ENCODE data around the gene NOP14.

DNA sequence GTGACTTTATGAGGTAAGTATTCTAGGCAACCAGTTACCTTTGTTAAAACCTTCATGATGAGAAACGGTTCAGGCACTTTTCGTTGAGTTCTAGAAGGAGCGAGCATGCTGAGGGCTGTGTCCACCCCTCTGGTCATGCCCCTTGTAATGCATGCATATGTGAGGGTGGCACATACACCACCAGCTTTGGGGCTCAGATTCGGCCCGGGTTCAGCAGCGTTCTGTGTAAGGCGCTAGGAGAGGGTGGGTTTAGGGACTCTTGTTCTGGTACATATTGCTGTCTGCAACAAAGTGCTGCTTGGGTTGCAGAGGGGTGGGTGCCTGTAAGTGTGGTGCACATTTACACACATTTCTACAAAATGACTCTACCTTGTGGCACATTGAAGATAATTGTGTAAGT is 54.5 kb downstream of the NOP14 start:
- TF ChIP-seq EP300 (IDR thresholded peaks at IDR 0.05; ENCODE audit: borderline replicate concordance in 1 of 2, low read depth in 1 of 2, low read length in 1 of 2) (no peak), FOXJ3 (CRISPR knock-in tag; IDR thresholded peaks at IDR 0.05) (no peak), POLR2AphosphoS5 (IDR thresholded peaks at IDR 0.05; ENCODE audit: low read depth, low read length) (no peak), GATA2 (CRISPR knock-in tag; IDR thresholded peaks at IDR 0.05) (no peak), SMC3 (IDR thresholded peaks at IDR 0.05; ENCODE audit: low read depth, low read length) (no peak), SIN3A (IDR thresholded peaks at IDR 0.05; ENCODE audit: borderline replicate concordance, low read depth, low read length) (no peak), TAF1 (IDR thresholded peaks at IDR 0.05; ENCODE audit: borderline replicate concordance, low read depth, low read length) (no peak), TEAD4 (IDR thresholded peaks at IDR 0.05; ENCODE audit: borderline replicate concordance, insufficient read depth) (no peak)
- TF ChIP-seq, protein P1, sequence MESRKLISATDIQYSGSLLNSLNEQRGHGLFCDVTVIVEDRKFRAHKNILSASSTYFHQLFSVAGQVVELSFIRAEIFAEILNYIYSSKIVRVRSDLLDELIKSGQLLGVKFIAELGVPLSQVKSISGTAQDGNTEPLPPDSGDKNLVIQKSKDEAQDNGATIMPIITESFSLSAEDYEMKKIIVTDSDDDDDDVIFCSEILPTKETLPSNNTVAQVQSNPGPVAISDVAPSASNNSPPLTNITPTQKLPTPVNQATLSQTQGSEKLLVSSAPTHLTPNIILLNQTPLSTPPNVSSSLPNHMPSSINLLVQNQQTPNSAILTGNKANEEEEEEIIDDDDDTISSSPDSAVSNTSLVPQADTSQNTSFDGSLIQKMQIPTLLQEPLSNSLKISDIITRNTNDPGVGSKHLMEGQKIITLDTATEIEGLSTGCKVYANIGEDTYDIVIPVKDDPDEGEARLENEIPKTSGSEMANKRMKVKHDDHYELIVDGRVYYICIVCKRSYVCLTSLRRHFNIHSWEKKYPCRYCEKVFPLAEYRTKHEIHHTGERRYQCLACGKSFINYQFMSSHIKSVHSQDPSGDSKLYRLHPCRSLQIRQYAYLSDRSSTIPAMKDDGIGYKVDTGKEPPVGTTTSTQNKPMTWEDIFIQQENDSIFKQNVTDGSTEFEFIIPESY (IDR thresholded peaks at IDR 0.05; ENCODE audit: borderline replicate concordance, low read depth): no peak
- TF ChIP-seq, protein P2, sequence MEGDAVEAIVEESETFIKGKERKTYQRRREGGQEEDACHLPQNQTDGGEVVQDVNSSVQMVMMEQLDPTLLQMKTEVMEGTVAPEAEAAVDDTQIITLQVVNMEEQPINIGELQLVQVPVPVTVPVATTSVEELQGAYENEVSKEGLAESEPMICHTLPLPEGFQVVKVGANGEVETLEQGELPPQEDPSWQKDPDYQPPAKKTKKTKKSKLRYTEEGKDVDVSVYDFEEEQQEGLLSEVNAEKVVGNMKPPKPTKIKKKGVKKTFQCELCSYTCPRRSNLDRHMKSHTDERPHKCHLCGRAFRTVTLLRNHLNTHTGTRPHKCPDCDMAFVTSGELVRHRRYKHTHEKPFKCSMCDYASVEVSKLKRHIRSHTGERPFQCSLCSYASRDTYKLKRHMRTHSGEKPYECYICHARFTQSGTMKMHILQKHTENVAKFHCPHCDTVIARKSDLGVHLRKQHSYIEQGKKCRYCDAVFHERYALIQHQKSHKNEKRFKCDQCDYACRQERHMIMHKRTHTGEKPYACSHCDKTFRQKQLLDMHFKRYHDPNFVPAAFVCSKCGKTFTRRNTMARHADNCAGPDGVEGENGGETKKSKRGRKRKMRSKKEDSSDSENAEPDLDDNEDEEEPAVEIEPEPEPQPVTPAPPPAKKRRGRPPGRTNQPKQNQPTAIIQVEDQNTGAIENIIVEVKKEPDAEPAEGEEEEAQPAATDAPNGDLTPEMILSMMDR (IDR thresholded peaks at IDR 0.05): no peak
- TF ChIP-seq, protein P3, sequence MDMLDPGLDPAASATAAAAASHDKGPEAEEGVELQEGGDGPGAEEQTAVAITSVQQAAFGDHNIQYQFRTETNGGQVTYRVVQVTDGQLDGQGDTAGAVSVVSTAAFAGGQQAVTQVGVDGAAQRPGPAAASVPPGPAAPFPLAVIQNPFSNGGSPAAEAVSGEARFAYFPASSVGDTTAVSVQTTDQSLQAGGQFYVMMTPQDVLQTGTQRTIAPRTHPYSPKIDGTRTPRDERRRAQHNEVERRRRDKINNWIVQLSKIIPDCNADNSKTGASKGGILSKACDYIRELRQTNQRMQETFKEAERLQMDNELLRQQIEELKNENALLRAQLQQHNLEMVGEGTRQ (IDR thresholded peaks at IDR 0.05; ENCODE audit: borderline replicate concordance, low read depth, low read length): no peak
- TF ChIP-seq, protein P4, sequence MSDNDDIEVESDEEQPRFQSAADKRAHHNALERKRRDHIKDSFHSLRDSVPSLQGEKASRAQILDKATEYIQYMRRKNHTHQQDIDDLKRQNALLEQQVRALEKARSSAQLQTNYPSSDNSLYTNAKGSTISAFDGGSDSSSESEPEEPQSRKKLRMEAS (IDR thresholded peaks at IDR 0.05; ENCODE audit: low read depth): no peak
- TF ChIP-seq, protein P5, sequence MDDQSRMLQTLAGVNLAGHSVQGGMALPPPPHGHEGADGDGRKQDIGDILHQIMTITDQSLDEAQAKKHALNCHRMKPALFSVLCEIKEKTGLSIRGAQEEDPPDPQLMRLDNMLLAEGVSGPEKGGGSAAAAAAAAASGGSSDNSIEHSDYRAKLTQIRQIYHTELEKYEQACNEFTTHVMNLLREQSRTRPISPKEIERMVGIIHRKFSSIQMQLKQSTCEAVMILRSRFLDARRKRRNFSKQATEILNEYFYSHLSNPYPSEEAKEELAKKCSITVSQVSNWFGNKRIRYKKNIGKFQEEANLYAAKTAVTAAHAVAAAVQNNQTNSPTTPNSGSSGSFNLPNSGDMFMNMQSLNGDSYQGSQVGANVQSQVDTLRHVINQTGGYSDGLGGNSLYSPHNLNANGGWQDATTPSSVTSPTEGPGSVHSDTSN (IDR thresholded peaks at IDR 0.05): no peak
- TF ChIP-seq, protein P6, sequence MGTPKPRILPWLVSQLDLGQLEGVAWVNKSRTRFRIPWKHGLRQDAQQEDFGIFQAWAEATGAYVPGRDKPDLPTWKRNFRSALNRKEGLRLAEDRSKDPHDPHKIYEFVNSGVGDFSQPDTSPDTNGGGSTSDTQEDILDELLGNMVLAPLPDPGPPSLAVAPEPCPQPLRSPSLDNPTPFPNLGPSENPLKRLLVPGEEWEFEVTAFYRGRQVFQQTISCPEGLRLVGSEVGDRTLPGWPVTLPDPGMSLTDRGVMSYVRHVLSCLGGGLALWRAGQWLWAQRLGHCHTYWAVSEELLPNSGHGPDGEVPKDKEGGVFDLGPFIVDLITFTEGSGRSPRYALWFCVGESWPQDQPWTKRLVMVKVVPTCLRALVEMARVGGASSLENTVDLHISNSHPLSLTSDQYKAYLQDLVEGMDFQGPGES (IDR thresholded peaks at IDR 0.05; ENCODE audit: low read depth, low read length): no peak

All from SK-N-SH (cell line).